Astrocyte (in vitro differentiated cells and primary cell): Measurements from ENCODE around the gene ANKRD33B.

Source experiments
- CTCF ChIP-seq: IDR thresholded peaks from 2 replicates; pipeline ENCODE4 v1.5.1; 2011; ENCODE audit warnings: low read depth, mild to moderate bottlenecking, inconsistent platforms, low read length, moderate library complexity; ENCODE audit not compliant: insufficient read depth
- EZH2 ChIP-seq: IDR thresholded peaks from 2 replicates; pipeline ENCODE4 v1.6.1; 2012; ENCODE audit warnings: mild to moderate bottlenecking, low read length, inconsistent platforms; ENCODE audit not compliant: insufficient read depth

GRCh38 chr5:10573487-10574145, 9.7 kb downstream of the ANKRD33B start:
- no peak for TF ChIP-seq CTCF
- TF ChIP-seq EZH2: no peak
